PC-9 (cell line): ENCODE results near the gene RFX8. TPM values are rescaled to one million over a fixed set of nuclear protein-coding genes. Genes with fewer than 3 reads are reported as not detected.

Source experiments
- BruUV-seq: library from RNA; stranded (reverse); fragments of 400-500 nt; replicated peaks from 2 replicates; lab custom pipeline; 2021; lab: Mats Ljungman, UMichigan
- CTCF ChIA-PET: fragments of 300-600 bp; sonication (Branson Sonifier 250); formaldehyde crosslinking; loops from one replicate; lab custom pipeline; 2022; ENCODE audit warnings: antibody characterized with exemption; lab: Charles Lee
- POLR2A ChIA-PET: fragments of 300-600 bp; sonication (Branson Sonifier 250); formaldehyde crosslinking; loops from one replicate; lab custom pipeline; 2022; ENCODE audit warnings: antibody characterized with exemption; ENCODE audit not compliant: unreplicated experiment; lab: Charles Lee
- DNase-seq, 2 experiments: peaks; one replicate each; pipeline versions ENCODE4 v3.0.0 to v3.0.0-alpha.2; 2015 to 2022; ENCODE audit warnings: mixed read lengths in 1 of 2
- H2AFZ ChIP-seq: fragments of 200-600 bp; sonication (generic); 2 replicates; pipeline ENCODE4 v1.8.1; 2017; ENCODE audit warnings: antibody characterized with exemption
- H3F3A ChIP-seq: fragments of 200-600 bp; sonication (generic); 2 replicates; pipeline ENCODE4 v1.8.1; 2017; ENCODE audit warnings: antibody characterized with exemption, mild to moderate bottlenecking, low read depth; ENCODE audit not compliant: insufficient read depth
- H3K27ac ChIP-seq: fragments of 200-600 bp; sonication (generic); 2 replicates; pipeline ENCODE4 v1.6.1; 2016; ENCODE audit warnings: mixed run types
- H3K27me3 ChIP-seq: fragments of 200-600 bp; sonication (generic); 2 replicates; pipeline ENCODE4 v1.6.1; 2016; ENCODE audit warnings: low read depth, mixed run types; ENCODE audit not compliant: insufficient read depth
- H3K36me3 ChIP-seq: fragments of 200-600 bp; sonication (generic); 2 replicates; pipeline ENCODE4 v1.6.1; 2016; ENCODE audit warnings: low read depth, mixed run types
- H3K4me1 ChIP-seq: fragments of 200-600 bp; sonication (generic); replicated peaks from 2 replicates; pipeline ENCODE4 v1.6.1; 2016; ENCODE audit warnings: mixed run types; ENCODE audit not compliant: insufficient read depth
- H3K4me2 ChIP-seq: fragments of 200-600 bp; sonication (generic); 2 replicates; pipeline ENCODE4 v1.6.1; 2017; ENCODE audit warnings: mixed run types
- H3K4me3 ChIP-seq: fragments of 200-600 bp; sonication (generic); 2 replicates; pipeline ENCODE4 v1.6.1; 2016; ENCODE audit warnings: mixed run types
- H3K79me2 ChIP-seq: fragments of 200-600 bp; sonication (generic); 2 replicates; pipeline ENCODE4 v1.6.1; 2017; ENCODE audit warnings: low read depth, mixed run types
- H3K9me2 ChIP-seq: fragments of 200-600 bp; sonication (generic); 2 replicates; pipeline ENCODE4 v1.8.1; 2017; ENCODE audit warnings: mild to moderate bottlenecking; ENCODE audit not compliant: insufficient read depth
- H3K9me3 ChIP-seq: fragments of 200-600 bp; sonication (generic); 2 replicates; pipeline ENCODE4 v1.8.1; 2016; ENCODE audit warnings: low read depth; ENCODE audit not compliant: insufficient read depth
- H4K20me1 ChIP-seq: fragments of 200-600 bp; sonication (generic); 2 replicates; pipeline ENCODE4 v1.8.1; 2017; ENCODE audit not compliant: insufficient read depth
- EZH2 ChIP-seq: fragments of 200-600 bp; sonication (generic); IDR thresholded peaks from 2 replicates; pipeline ENCODE4 v1.8.0; 2017; ENCODE audit warnings: antibody characterized with exemption, low read depth
- intact Hi-C: fragments of 100-400 bp; cut with micrococcal nuclease; formaldehyde crosslinking; loops from one replicate; pipeline ENCODE4 v1.10.0; 2022; ENCODE audit not compliant: unreplicated experiment
- total RNA-seq: library from RNA; stranded (reverse); gene quantifications from 2 replicates; pipeline ENCODE4 v1.2.3, GENCODE V29; 2021
- TF ChIP-seq, protein P1 (sequence below): fragments of 200-600 bp; sonication (generic); conservative IDR thresholded peaks from 2 replicates; pipeline ENCODE4 v1.6.1; 2017; ENCODE audit warnings: mixed run types, antibody characterized with exemption, mild to moderate bottlenecking, moderate library complexity

The RFX8 gene
- total RNA-seq, 1 experiment from 2014 or later, result not detected

DNA sequence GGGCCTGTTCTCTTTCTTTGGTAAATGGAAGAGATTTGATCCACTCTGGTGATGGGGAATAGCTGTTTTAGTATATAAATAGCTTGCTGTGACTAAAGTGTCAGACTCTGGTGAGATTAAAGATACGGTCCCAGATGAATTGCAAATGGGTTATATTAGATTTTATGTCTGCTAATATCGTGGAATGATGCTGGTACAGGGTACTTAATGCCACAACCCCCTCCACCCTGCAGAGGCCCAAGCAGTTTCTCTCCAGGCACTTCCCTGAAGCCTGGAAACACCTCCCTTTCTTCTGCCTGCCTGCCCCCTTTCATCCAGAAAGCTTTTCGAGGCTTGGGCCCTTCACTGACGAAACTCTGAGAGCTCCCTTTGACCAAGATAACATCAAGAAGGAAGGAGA lies 21.4 kb upstream of the RFX8 start:
- H3K4me1 ChIP-seq, result no peaks in the 10 kb centered on the region
- H3K4me2 ChIP-seq, result no peak overlapping the region
- intact Hi-C loops, result no loop called here
- no peaks in the 10 kb centered on the region for H3K79me2 ChIP-seq
- H3K9me3 ChIP-seq, result no peaks in the 10 kb centered on the region
- no peaks in the 10 kb centered on the region for H4K20me1 ChIP-seq
- BruUV-seq, result no TSS peak
- H3K27me3 ChIP-seq, result no peaks in the 10 kb centered on the region
- ChIA-PET CTCF (no interaction called here), POLR2A (interaction anchor here (0.6 to 0.7 kb wide), 2 partner anchors 13 to 129 kb away, joined by 4 to 6 read pairs; no protein-coding TSS in a partner anchor)
- H3K27ac ChIP-seq, result no peak overlapping the region
- no peak for TF ChIP-seq EZH2
- TF ChIP-seq, protein P1, sequence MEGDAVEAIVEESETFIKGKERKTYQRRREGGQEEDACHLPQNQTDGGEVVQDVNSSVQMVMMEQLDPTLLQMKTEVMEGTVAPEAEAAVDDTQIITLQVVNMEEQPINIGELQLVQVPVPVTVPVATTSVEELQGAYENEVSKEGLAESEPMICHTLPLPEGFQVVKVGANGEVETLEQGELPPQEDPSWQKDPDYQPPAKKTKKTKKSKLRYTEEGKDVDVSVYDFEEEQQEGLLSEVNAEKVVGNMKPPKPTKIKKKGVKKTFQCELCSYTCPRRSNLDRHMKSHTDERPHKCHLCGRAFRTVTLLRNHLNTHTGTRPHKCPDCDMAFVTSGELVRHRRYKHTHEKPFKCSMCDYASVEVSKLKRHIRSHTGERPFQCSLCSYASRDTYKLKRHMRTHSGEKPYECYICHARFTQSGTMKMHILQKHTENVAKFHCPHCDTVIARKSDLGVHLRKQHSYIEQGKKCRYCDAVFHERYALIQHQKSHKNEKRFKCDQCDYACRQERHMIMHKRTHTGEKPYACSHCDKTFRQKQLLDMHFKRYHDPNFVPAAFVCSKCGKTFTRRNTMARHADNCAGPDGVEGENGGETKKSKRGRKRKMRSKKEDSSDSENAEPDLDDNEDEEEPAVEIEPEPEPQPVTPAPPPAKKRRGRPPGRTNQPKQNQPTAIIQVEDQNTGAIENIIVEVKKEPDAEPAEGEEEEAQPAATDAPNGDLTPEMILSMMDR, result no peak
- no peaks in the 10 kb centered on the region for H3K36me3 ChIP-seq
- DNase-seq, result no peak
- no peak overlapping the region for H2AFZ ChIP-seq
- H3F3A ChIP-seq, result no peaks in the 10 kb centered on the region
- no peak overlapping the region for H3K4me3 ChIP-seq
- H3K9me2 ChIP-seq, result no peaks in the 10 kb centered on the region

DNA sequence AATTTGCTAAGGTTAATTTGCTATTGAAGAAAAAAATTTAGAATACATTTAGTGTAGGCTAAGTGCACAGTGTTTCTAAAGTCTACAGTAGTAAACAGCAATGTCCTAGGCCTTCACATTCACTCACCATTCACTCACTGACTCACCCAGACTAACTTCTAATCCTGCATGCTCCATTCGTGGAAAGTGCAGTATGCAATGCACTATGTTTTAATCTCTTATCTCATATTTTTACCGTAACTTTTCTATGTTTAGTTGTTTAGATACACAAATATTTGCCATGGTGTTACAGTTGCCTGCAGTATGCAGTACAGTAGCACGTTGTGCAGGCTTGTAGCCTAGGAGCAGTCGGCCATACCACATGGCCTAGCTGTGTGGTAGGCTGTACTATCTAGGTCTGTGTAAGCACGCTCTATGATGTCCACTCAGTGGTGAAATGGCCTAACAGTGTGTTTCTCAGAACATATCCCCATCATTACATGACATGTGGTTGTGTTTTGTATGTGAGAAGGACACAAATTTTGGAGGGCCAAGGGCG lies 18.1 kb upstream of the RFX8 start:
- BruUV-seq, result no TSS peak
- Histone ChIP-seq H3K4me1 (no peaks in the 10 kb centered on the region), H3K36me3 (no peaks in the 10 kb centered on the region), H3K27me3 (no peaks in the 10 kb centered on the region), H3K4me3 (no peak overlapping the region), H4K20me1 (no peaks in the 10 kb centered on the region), H3K27ac (no peak overlapping the region), H3K4me2 (no peak overlapping the region), H2AFZ (no peak overlapping the region), H3K79me2 (no peaks in the 10 kb centered on the region), H3K9me3 (no peaks in the 10 kb centered on the region), H3K9me2 (no peaks in the 10 kb centered on the region; the same call in 1 of the 2 replicates), H3F3A (no peaks in the 10 kb centered on the region)
- ChIA-PET CTCF (no interaction called here), POLR2A (no interaction called here)
- no peak for DNase-seq
- TF ChIP-seq, protein P1, result no peak
- no peak for TF ChIP-seq EZH2
- intact Hi-C loops, result no loop called here

DNA sequence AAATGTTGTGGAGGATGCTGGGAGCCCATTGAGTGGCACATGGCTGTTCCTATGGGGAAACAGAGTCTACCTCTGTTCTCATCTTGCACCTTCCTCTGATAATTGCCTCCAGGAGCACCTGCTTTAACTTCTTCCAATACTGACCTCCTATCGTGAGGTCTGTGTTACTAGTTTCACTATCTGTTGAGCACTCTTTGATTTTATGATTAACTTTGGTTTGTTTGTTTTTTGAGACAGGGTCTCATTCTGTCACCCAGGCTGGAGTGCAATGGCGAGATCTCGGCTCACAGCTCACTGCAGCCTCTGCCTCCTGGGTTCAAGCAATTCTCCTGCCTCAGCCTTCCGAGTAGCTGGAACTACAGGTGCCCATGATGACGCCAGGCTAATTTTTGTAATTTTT lies 12.1 kb upstream of the RFX8 start:
- no peak overlapping the region for H3K27ac ChIP-seq
- ChIA-PET CTCF (no interaction called here), POLR2A (interaction anchor here (0.5 to 0.7 kb wide), 2 partner anchors 240 to 1562 kb away, joined by 9 to 12 read pairs; no protein-coding TSS in a partner anchor)
- no peaks in the 10 kb centered on the region for H3K36me3 ChIP-seq
- no peak for TF ChIP-seq EZH2
- TF ChIP-seq, protein P1, result no peak
- H4K20me1 ChIP-seq, result no peaks in the 10 kb centered on the region
- intact Hi-C loops, result no loop called here
- H3K4me2 ChIP-seq, result no peak overlapping the region
- no peaks in the 10 kb centered on the region for H3F3A ChIP-seq
- no peaks in the 10 kb centered on the region for H3K79me2 ChIP-seq
- H3K9me2 ChIP-seq, result no peaks in the 10 kb centered on the region; the same call in 1 of the 2 replicates
- no peak for DNase-seq
- H3K4me1 ChIP-seq, result no peaks in the 10 kb centered on the region
- H2AFZ ChIP-seq, result no peak overlapping the region
- BruUV-seq, result no TSS peak
- H3K27me3 ChIP-seq, result no peaks in the 10 kb centered on the region
- H3K4me3 ChIP-seq, result no peak overlapping the region
- H3K9me3 ChIP-seq, result no peaks in the 10 kb centered on the region
